SK-N-SH (cell line): ENCODE data around the gene ACTL10. TPM values are rescaled to one million over a fixed set of nuclear protein-coding genes. Genes with fewer than 3 reads are reported as not detected.

Experiments
- CTCF ChIA-PET: fragments of 300-600, 350-600 bp; formaldehyde crosslinking; extraction: SDS; loops from one replicate; lab custom pipeline; 2021; lab: Yijun Ruan, JAX
- POLR2A ChIA-PET: fragments of 350-600 bp; sonication (Branson Sonifier 250); formaldehyde crosslinking; extraction: SDS; loops from one replicate; lab custom pipeline; 2020; ENCODE audit warnings: antibody characterized with exemption, inconsistent platforms; lab: Yijun Ruan, JAX
- DNase-seq: peaks from one replicate; pipeline ENCODE4 v3.0.0; 2012
- H2AFZ ChIP-seq: fragments of 200-600 bp; sonication (generic); 2 replicates; pipeline ENCODE4 v1.8.1; 2016; ENCODE audit warnings: antibody characterized with exemption, mild to moderate bottlenecking, low read depth
- H3F3A ChIP-seq: fragments of 200-600 bp; sonication (generic); replicated peaks from 2 replicates; pipeline ENCODE3; 2016; ENCODE audit warnings: antibody characterized with exemption, mild to moderate bottlenecking; ENCODE audit not compliant: insufficient read depth
- H3K27ac ChIP-seq, 2 experiments: fragments of 200-500 bp in 1 of 2; fragments of 200-600 bp in 1 of 2; sonication (Bioruptor generic) in 1 of 2; sonication (generic), shearing (Covaris generic) in 1 of 2; 2 replicates each; pipeline versions ENCODE4 v1.5.1 to v1.6.1; 2014 to 2016; ENCODE audit warnings: low read depth in 2 of 2, inconsistent platforms in 1 of 2, low read length in 1 of 2, mild to moderate bottlenecking in 1 of 2, mixed read lengths in 1 of 2
- H3K27me3 ChIP-seq: fragments of 200-600 bp; sonication (generic), shearing (Covaris generic); 2 replicates; pipeline ENCODE4 v1.6.1; 2016; ENCODE audit warnings: mixed run types; ENCODE audit not compliant: insufficient read depth
- H3K36me3 ChIP-seq, 2 experiments: fragments of 200-500 bp in 1 of 2; fragments of 200-600 bp in 1 of 2; sonication (Bioruptor generic) in 1 of 2; sonication (generic) in 1 of 2; replicated peaks in 1 of 2; 2 replicates each; pipeline versions ENCODE3 to v1.5.1; 2014 to 2016; ENCODE audit warnings: low read length in 1 of 2, mild to moderate bottlenecking in 1 of 2; ENCODE audit not compliant: insufficient read depth in 2 of 2, control insufficient read depth in 1 of 2
- H3K4me1 ChIP-seq, 2 experiments: fragments of 200-500 bp in 1 of 2; fragments of 200-600 bp in 1 of 2; sonication (Bioruptor generic) in 1 of 2; sonication (generic), shearing (Covaris generic) in 1 of 2; 2 replicates each; pipeline versions ENCODE4 v1.5.1 to v1.6.1; 2014 to 2016; ENCODE audit warnings: low read depth in 1 of 2, low read length in 1 of 2, mixed run types in 1 of 2; ENCODE audit not compliant: insufficient read depth in 2 of 2, control insufficient read depth in 1 of 2
- H3K4me2 ChIP-seq: fragments of 200-600 bp; sonication (generic), shearing (Covaris generic); 2 replicates; pipeline ENCODE4 v1.6.1; 2017; ENCODE audit warnings: mixed run types
- H3K4me3 ChIP-seq, 2 experiments: fragments of 200-500 bp in 1 of 2; fragments of 200-600 bp in 1 of 2; sonication (Bioruptor generic) in 1 of 2; sonication (generic), shearing (Covaris generic) in 1 of 2; 2 replicates each; pipeline versions ENCODE4 v1.5.1 to v1.8.1; 2014 to 2016; ENCODE audit warnings: low read depth in 2 of 2, inconsistent platforms in 1 of 2, low read length in 1 of 2, mild to moderate bottlenecking in 1 of 2, mixed read lengths in 1 of 2, moderate library complexity in 1 of 2
- H3K79me2 ChIP-seq: fragments of 200-600 bp; sonication (generic); 2 replicates; pipeline ENCODE4 v1.8.1; 2017; ENCODE audit warnings: mild to moderate bottlenecking; ENCODE audit not compliant: insufficient read depth
- H3K9ac ChIP-seq: fragments of 200-600 bp; sonication (generic); 2 replicates; pipeline ENCODE4 v1.6.1; 2017; ENCODE audit warnings: mixed run types
- H3K9me2 ChIP-seq: fragments of 200-600 bp; sonication (generic); 2 replicates; pipeline ENCODE4 v1.6.1; 2017; ENCODE audit warnings: mixed run types
- H3K9me3 ChIP-seq: fragments of 200-600 bp; sonication (generic); 2 replicates; pipeline ENCODE4 v1.6.1; 2017; ENCODE audit warnings: mixed run types, mild to moderate bottlenecking, moderate library complexity
- H4K20me1 ChIP-seq: fragments of 200-600 bp; sonication (generic); 2 replicates; pipeline ENCODE4 v1.6.1; 2017; ENCODE audit warnings: mild to moderate bottlenecking, mixed run types; ENCODE audit not compliant: insufficient read depth
- EP300 ChIP-seq, 2 experiments: IDR thresholded peaks; 2 replicates each; pipeline versions ENCODE4 v1.4.0 to v1.6.1; 2012; ENCODE audit warnings: borderline replicate concordance in 1 of 2, low read depth in 1 of 2, low read length in 1 of 2
- FOSL2 ChIP-seq: IDR thresholded peaks from 2 replicates; pipeline ENCODE4 v1.4.0; 2012; ENCODE audit warnings: low read depth, mild to moderate bottlenecking, moderate library complexity, borderline replicate concordance
- FOXJ3 ChIP-seq: sonication (generic); formaldehyde crosslinking; IDR thresholded peaks from 2 replicates; pipeline ENCODE4 v1.5.1; 2020; ENCODE audit warnings: mild to moderate bottlenecking, missing genetic modification reagents
- GATA2 ChIP-seq: sonication (generic); formaldehyde crosslinking; IDR thresholded peaks from 2 replicates; pipeline ENCODE4 v1.5.0; 2020; ENCODE audit warnings: mild to moderate bottlenecking, missing genetic modification reagents
- JUND ChIP-seq: IDR thresholded peaks from 2 replicates; pipeline ENCODE4 v1.4.0; 2012
- NFIC ChIP-seq: IDR thresholded peaks from 2 replicates; pipeline ENCODE4 v1.4.0; 2012; ENCODE audit warnings: borderline replicate concordance
- POLR2AphosphoS5 ChIP-seq: IDR thresholded peaks from 2 replicates; pipeline ENCODE4 v1.6.1; 2012; ENCODE audit warnings: low read depth, low read length
- RFX5 ChIP-seq: IDR thresholded peaks from 2 replicates; pipeline ENCODE4 v1.6.1; 2012; ENCODE audit warnings: mild to moderate bottlenecking, improper control_type of control experiment, low read length
- TCF12 ChIP-seq: IDR thresholded peaks from 2 replicates; pipeline ENCODE4 v1.4.0; 2012
- WGBS: methylation state at CpG from one replicate; pipeline ENCODE4 v1.1.6; 2017; ENCODE audit warnings: low lambda C conversion rate; 5-methylcytosine and 5-hydroxymethylcytosine counted together
- polyA plus RNA-seq, 3 experiments: library from polyadenylated mRNA; depleted of rRNA; stranded (reverse); fragments of >200 nt; gene quantifications; 2 replicates each; pipeline ENCODE4 v1.2.3, GENCODE V29; 2012
- TF ChIP-seq, protein P1 (sequence below): fragments of 150-350 bp; IDR thresholded peaks from 2 replicates; pipeline ENCODE4 v1.6.1; 2017; ENCODE audit warnings: antibody characterized with exemption, low read length, low read depth, borderline replicate concordance
- TF ChIP-seq, protein P2 (sequence below): fragments of 200-600 bp; sonication (generic); IDR thresholded peaks from 2 replicates; pipeline ENCODE4 v1.6.1; 2017; ENCODE audit warnings: antibody characterized with exemption, mild to moderate bottlenecking, moderate library complexity

Gene ACTL10
- polyA plus RNA-seq, 1 of the 3 experiments (the other 2 are of a cell fraction): 0.25 TPM

DNA sequence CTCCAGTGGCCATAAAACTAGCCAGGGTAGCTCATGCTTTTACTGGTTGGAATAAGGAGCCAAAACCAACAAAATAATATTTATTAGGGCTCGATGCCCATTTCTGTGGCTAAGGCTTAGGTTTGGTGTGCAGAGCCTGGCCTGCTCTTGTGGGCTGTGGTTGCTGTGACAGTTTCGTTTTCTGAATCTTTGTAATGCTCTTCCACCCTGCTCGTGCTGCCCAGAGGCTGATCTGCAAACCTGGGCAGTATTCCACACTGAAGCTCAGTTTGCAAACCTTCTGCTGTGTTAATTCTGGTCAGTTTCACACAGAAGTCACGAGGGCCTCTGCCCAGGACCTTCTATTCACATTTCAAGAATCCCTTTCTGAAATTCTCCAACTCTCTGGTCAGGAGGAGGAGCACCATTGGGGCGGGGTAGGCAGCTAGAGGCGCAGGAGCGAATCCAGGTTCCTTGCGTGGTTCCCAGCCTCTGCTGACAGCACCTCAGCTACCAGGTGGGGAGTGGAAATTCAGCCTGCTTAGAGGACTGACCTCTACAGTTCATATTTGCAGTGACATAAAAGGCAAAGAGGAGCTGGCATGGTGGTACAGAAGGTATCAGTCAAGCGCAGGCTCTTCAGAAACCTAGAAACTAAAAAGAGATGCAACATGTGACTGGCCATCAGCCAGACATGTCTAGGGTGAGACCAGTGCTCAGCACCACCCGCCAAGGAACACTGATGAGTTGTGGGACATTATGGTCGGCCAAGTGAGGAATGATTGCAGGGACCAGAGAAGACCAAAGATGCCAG, 18.9 kb upstream of the ACTL10 start:
- Histone ChIP-seq H3K27ac (peak overlapping the region in 1 of 2 experiments; percentile 93; a peak in 2 of 4 replicates), H3K4me1 (peaks cover 13 to 51% of the 10 kb centered on the region in 2 experiments; a peak in 3 of 4 replicates), H3K4me3 (no peak overlapping the region)
- TF ChIP-seq, protein P1, sequence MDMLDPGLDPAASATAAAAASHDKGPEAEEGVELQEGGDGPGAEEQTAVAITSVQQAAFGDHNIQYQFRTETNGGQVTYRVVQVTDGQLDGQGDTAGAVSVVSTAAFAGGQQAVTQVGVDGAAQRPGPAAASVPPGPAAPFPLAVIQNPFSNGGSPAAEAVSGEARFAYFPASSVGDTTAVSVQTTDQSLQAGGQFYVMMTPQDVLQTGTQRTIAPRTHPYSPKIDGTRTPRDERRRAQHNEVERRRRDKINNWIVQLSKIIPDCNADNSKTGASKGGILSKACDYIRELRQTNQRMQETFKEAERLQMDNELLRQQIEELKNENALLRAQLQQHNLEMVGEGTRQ: no peak
- TF ChIP-seq RFX5 (no peak), FOXJ3 (CRISPR knock-in tag) (no peak), JUND (no peak), GATA2 (CRISPR knock-in tag) (no peak)
- TF ChIP-seq, protein P2, sequence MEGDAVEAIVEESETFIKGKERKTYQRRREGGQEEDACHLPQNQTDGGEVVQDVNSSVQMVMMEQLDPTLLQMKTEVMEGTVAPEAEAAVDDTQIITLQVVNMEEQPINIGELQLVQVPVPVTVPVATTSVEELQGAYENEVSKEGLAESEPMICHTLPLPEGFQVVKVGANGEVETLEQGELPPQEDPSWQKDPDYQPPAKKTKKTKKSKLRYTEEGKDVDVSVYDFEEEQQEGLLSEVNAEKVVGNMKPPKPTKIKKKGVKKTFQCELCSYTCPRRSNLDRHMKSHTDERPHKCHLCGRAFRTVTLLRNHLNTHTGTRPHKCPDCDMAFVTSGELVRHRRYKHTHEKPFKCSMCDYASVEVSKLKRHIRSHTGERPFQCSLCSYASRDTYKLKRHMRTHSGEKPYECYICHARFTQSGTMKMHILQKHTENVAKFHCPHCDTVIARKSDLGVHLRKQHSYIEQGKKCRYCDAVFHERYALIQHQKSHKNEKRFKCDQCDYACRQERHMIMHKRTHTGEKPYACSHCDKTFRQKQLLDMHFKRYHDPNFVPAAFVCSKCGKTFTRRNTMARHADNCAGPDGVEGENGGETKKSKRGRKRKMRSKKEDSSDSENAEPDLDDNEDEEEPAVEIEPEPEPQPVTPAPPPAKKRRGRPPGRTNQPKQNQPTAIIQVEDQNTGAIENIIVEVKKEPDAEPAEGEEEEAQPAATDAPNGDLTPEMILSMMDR: no peak
- TF ChIP-seq, all 33 proteins: peak for 0
- peaks cover 3 to 16% of the 10 kb centered on the region in 2 experiments for H3K36me3 ChIP-seq
- peaks cover 20% of the 10 kb centered on the region for H3F3A ChIP-seq
- no peak overlapping the region for H3K9ac ChIP-seq
- H3K9me3 ChIP-seq: no peaks in the 10 kb centered on the region
- peak overlapping the region; percentile 46; the same call in 1 of the 2 replicates for H3K4me2 ChIP-seq
- H2AFZ ChIP-seq: no peak overlapping the region
- no peaks in the 10 kb centered on the region for H3K9me2 ChIP-seq
- H3K27me3 ChIP-seq: no peaks in the 10 kb centered on the region
- H4K20me1 ChIP-seq: peaks cover 32% of the 10 kb centered on the region
- POLR2A ChIA-PET: interaction anchor here (1.7 kb wide), 1 partner anchor 19 kb away, joined by 4 read pairs; the partner anchor contains the start of gene ACTL10
- CTCF ChIA-PET: interaction anchor here (0.9 to 9.2 kb wide), 7 partner anchors 18 to 203 kb away, joined by 3 to 114 read pairs (median 4); partner anchors contain the start of genes ACTL10 and C20orf144
- no peak for DNase-seq
- H3K79me2 ChIP-seq: no peaks in the 10 kb centered on the region
- 87% methylated on average over 10 of the region's 11 CpGs for WGBS

DNA sequence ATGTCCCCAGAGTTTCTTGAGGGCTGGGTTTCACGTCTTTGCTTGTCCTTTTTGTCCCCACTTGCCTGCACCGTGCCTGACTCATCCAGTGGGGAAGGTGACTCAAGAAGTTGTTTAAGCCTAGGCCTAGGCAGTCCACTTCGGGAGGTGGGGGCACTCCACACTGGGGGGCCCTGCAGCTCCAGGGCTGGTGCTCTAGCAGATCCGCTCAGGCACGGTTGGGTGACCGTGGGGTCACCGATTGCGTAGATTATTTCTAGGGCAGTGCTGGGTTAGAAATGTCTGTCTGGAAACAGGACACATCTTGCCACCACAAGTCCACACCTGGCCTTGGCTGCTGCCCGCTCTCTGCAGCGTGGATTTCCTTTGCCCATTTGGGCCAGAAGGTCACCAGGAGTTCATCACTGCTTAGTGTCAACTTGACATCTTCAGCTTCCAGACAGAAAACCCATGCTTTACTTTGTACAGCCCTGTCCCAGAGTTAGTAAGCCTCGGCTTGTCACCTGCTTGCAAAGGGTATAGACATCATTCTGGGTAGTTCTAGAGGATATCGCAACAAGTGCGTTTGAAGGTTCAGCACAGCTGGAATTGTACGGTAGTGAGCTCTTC, 18.2 kb upstream of the ACTL10 start:
- Histone ChIP-seq H3K9me3 (no peaks in the 10 kb centered on the region), H3K27me3 (no peaks in the 10 kb centered on the region), H3K9me2 (no peaks in the 10 kb centered on the region), H3K4me3 (no peak overlapping the region), H3K79me2 (no peaks in the 10 kb centered on the region), H3K36me3 (peaks cover 3 to 16% of the 10 kb centered on the region in 2 experiments), H3K27ac (peak overlapping the region in 1 of 2 experiments; percentile 93; a peak in 2 of 4 replicates), H4K20me1 (peaks cover 32% of the 10 kb centered on the region), H3K9ac (no peak overlapping the region), H2AFZ (no peak overlapping the region), H3K4me1 (peaks cover 13 to 56% of the 10 kb centered on the region in 2 experiments; a peak in 3 of 4 replicates), H3F3A (peaks cover 26% of the 10 kb centered on the region), H3K4me2 (no peak overlapping the region)
- ChIA-PET POLR2A (interaction anchor here (0.9 to 1.9 kb wide), 7 partner anchors 59 to 247 kb away, joined by 3 to 9 read pairs (median 5); partner anchors contain the start of genes CBFA2T2, CDK5RAP1 and SNTA1), CTCF (interaction anchor here (0.7 to 9.2 kb wide), 8 partner anchors 18 to 204 kb away, joined by 3 to 114 read pairs (median 6); partner anchors contain the start of genes ACTL10 and C20orf144)
- WGBS: 79% methylated on average over 11 of the region's 14 CpGs
- DNase-seq: peak; percentile 51
- TF ChIP-seq EP300 (IDR thresholded peaks at IDR 0.05; ENCODE audit: borderline replicate concordance in 1 of 2, low read depth in 1 of 2, low read length in 1 of 2): peak in 1 of 2 experiments; percentile 58; a peak in 2 of 4 replicates
- no peak for TF ChIP-seq TCF12
- TF ChIP-seq FOSL2: no peak
- no peak for TF ChIP-seq POLR2AphosphoS5
- TF ChIP-seq GATA2 (CRISPR knock-in tag): peak; percentile 19; the same call in 1 of the 2 replicates
- TF ChIP-seq NFIC: no peak
- TF ChIP-seq FOXJ3 (CRISPR knock-in tag): 0 out of 2 replicates have a peak, but pooled peaks have one; percentile 40
